PC-9 (cell line): ENCODE data around the gene WBP2NL. TPM values are rescaled to one million over a fixed set of nuclear protein-coding genes. Genes with fewer than 3 reads are reported as not detected.

ENCODE experiments used
- BruUV-seq: library from RNA; stranded (reverse); fragments of 400-500 nt; replicated peaks from 2 replicates; lab custom pipeline; 2021; lab: Mats Ljungman, UMichigan
- CTCF ChIA-PET: fragments of 300-600 bp; sonication (Branson Sonifier 250); formaldehyde crosslinking; loops from one replicate; lab custom pipeline; 2022; ENCODE audit warnings: antibody characterized with exemption; lab: Charles Lee
- POLR2A ChIA-PET: fragments of 300-600 bp; sonication (Branson Sonifier 250); formaldehyde crosslinking; loops from one replicate; lab custom pipeline; 2022; ENCODE audit warnings: antibody characterized with exemption; ENCODE audit not compliant: unreplicated experiment; lab: Charles Lee
- DNase-seq, 2 experiments: peaks; one replicate each; pipeline versions ENCODE4 v3.0.0 to v3.0.0-alpha.2; 2015 to 2022; ENCODE audit warnings: mixed read lengths in 1 of 2
- H2AFZ ChIP-seq: fragments of 200-600 bp; sonication (generic); 2 replicates; pipeline ENCODE4 v1.8.1; 2017; ENCODE audit warnings: antibody characterized with exemption
- H3F3A ChIP-seq: fragments of 200-600 bp; sonication (generic); 2 replicates; pipeline ENCODE4 v1.8.1; 2017; ENCODE audit warnings: antibody characterized with exemption, mild to moderate bottlenecking, low read depth; ENCODE audit not compliant: insufficient read depth
- H3K27ac ChIP-seq: fragments of 200-600 bp; sonication (generic); 2 replicates; pipeline ENCODE4 v1.6.1; 2016; ENCODE audit warnings: mixed run types
- H3K27me3 ChIP-seq: fragments of 200-600 bp; sonication (generic); 2 replicates; pipeline ENCODE4 v1.6.1; 2016; ENCODE audit warnings: low read depth, mixed run types; ENCODE audit not compliant: insufficient read depth
- H3K36me3 ChIP-seq: fragments of 200-600 bp; sonication (generic); 2 replicates; pipeline ENCODE4 v1.6.1; 2016; ENCODE audit warnings: low read depth, mixed run types
- H3K4me1 ChIP-seq: fragments of 200-600 bp; sonication (generic); replicated peaks from 2 replicates; pipeline ENCODE4 v1.6.1; 2016; ENCODE audit warnings: mixed run types; ENCODE audit not compliant: insufficient read depth
- H3K4me2 ChIP-seq: fragments of 200-600 bp; sonication (generic); 2 replicates; pipeline ENCODE4 v1.6.1; 2017; ENCODE audit warnings: mixed run types
- H3K4me3 ChIP-seq: fragments of 200-600 bp; sonication (generic); 2 replicates; pipeline ENCODE4 v1.6.1; 2016; ENCODE audit warnings: mixed run types
- H3K79me2 ChIP-seq: fragments of 200-600 bp; sonication (generic); 2 replicates; pipeline ENCODE4 v1.6.1; 2017; ENCODE audit warnings: low read depth, mixed run types
- H3K9me2 ChIP-seq: fragments of 200-600 bp; sonication (generic); 2 replicates; pipeline ENCODE4 v1.8.1; 2017; ENCODE audit warnings: mild to moderate bottlenecking; ENCODE audit not compliant: insufficient read depth
- H3K9me3 ChIP-seq: fragments of 200-600 bp; sonication (generic); 2 replicates; pipeline ENCODE4 v1.8.1; 2016; ENCODE audit warnings: low read depth; ENCODE audit not compliant: insufficient read depth
- H4K20me1 ChIP-seq: fragments of 200-600 bp; sonication (generic); 2 replicates; pipeline ENCODE4 v1.8.1; 2017; ENCODE audit not compliant: insufficient read depth
- EZH2 ChIP-seq: fragments of 200-600 bp; sonication (generic); IDR thresholded peaks from 2 replicates; pipeline ENCODE4 v1.8.0; 2017; ENCODE audit warnings: antibody characterized with exemption, low read depth
- intact Hi-C: fragments of 100-400 bp; cut with micrococcal nuclease; formaldehyde crosslinking; loops from one replicate; pipeline ENCODE4 v1.10.0; 2022; ENCODE audit not compliant: unreplicated experiment
- total RNA-seq: library from RNA; stranded (reverse); gene quantifications from 2 replicates; pipeline ENCODE4 v1.2.3, GENCODE V29; 2021
- TF ChIP-seq, protein P1 (sequence below): fragments of 200-600 bp; sonication (generic); conservative IDR thresholded peaks from 2 replicates; pipeline ENCODE4 v1.6.1; 2017; ENCODE audit warnings: mixed run types, antibody characterized with exemption, mild to moderate bottlenecking, moderate library complexity

The WBP2NL gene
- total RNA-seq, 1 experiment from 2014 or later = 7.1 TPM

DNA sequence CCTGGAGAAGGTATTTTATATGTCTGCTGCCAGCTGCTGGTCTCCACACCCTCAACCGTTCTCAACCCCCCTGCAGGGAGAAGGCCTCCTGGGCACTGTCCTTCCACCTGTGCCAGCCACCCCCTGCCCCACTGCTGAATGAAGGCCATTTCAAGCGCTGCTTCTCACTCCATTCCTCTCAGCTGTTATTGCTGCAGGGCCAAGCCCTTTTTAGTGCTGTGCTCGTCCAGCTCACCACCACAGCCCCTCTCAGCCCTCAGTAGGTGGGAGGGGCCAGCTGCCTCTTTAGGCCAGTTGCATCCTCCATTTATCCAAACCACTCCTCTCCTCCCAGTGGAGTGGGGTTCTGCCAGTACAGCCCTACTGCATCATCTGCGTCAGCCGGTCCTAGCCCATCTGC lies 1.8 kb upstream of the WBP2NL start:
- H3F3A ChIP-seq = peaks cover 9% of the 10 kb centered on the region; the same call in 1 of the 2 replicates
- no peak for DNase-seq
- H4K20me1 ChIP-seq = no peaks in the 10 kb centered on the region
- H3K9me2 ChIP-seq = no peaks in the 10 kb centered on the region
- no peaks in the 10 kb centered on the region; the same call in 1 of the 2 replicates for H3K9me3 ChIP-seq
- peaks cover 16% of the 10 kb centered on the region for H3K4me1 ChIP-seq
- TF ChIP-seq, protein P1, sequence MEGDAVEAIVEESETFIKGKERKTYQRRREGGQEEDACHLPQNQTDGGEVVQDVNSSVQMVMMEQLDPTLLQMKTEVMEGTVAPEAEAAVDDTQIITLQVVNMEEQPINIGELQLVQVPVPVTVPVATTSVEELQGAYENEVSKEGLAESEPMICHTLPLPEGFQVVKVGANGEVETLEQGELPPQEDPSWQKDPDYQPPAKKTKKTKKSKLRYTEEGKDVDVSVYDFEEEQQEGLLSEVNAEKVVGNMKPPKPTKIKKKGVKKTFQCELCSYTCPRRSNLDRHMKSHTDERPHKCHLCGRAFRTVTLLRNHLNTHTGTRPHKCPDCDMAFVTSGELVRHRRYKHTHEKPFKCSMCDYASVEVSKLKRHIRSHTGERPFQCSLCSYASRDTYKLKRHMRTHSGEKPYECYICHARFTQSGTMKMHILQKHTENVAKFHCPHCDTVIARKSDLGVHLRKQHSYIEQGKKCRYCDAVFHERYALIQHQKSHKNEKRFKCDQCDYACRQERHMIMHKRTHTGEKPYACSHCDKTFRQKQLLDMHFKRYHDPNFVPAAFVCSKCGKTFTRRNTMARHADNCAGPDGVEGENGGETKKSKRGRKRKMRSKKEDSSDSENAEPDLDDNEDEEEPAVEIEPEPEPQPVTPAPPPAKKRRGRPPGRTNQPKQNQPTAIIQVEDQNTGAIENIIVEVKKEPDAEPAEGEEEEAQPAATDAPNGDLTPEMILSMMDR = no peak
- TF ChIP-seq EZH2 = no peak
- H3K4me2 ChIP-seq = no peak overlapping the region
- intact Hi-C loops = no loop called here
- no peak overlapping the region for H3K27ac ChIP-seq
- ChIA-PET CTCF (no interaction called here), POLR2A (no interaction called here)
- peaks cover 6% of the 10 kb centered on the region; the same call in 1 of the 2 replicates for H3K79me2 ChIP-seq
- H3K36me3 ChIP-seq = no peaks in the 10 kb centered on the region
- no peak overlapping the region for H3K4me3 ChIP-seq
- no TSS peak for BruUV-seq
- peaks cover 3% of the 10 kb centered on the region; the same call in 1 of the 2 replicates for H3K27me3 ChIP-seq
- no peak overlapping the region for H2AFZ ChIP-seq

DNA sequence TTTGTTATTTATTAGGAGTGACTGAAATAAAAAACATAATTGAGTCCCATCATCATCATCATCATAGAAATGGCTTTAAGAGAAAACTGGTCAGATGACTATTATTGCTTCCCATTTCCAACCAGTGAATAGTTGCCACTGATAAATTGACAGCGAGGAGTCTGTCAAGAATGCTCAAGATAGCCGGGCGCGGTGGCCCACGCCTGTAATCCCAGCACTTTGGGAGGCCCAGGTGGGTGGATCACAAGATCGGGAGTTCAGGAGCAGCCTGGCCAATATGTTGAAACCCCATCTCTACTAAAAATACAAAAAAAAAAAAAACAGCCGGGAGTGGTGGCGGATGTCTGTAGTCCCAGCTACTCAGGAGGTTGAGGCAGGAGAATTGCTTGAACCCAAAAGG lies 1.9 kb downstream of the WBP2NL start:
- Histone ChIP-seq H3K4me1 (peaks cover 16% of the 10 kb centered on the region), H3K79me2 (peaks cover 6% of the 10 kb centered on the region; the same call in 1 of the 2 replicates), H4K20me1 (no peaks in the 10 kb centered on the region), H3K4me3 (no peak overlapping the region), H3K27me3 (peaks cover 2% of the 10 kb centered on the region; the same call in 1 of the 2 replicates), H3K4me2 (no peak overlapping the region), H3F3A (peaks cover 6% of the 10 kb centered on the region; the same call in 1 of the 2 replicates), H3K27ac (no peak overlapping the region), H3K9me2 (no peaks in the 10 kb centered on the region), H2AFZ (no peak overlapping the region), H3K36me3 (no peaks in the 10 kb centered on the region), H3K9me3 (no peaks in the 10 kb centered on the region; the same call in 1 of the 2 replicates)
- intact Hi-C loops = no loop called here
- ChIA-PET CTCF (no interaction called here), POLR2A (no interaction called here)
- no peak for TF ChIP-seq EZH2
- TF ChIP-seq, protein P1 = no peak
- BruUV-seq = no TSS peak
- DNase-seq = no peak

DNA sequence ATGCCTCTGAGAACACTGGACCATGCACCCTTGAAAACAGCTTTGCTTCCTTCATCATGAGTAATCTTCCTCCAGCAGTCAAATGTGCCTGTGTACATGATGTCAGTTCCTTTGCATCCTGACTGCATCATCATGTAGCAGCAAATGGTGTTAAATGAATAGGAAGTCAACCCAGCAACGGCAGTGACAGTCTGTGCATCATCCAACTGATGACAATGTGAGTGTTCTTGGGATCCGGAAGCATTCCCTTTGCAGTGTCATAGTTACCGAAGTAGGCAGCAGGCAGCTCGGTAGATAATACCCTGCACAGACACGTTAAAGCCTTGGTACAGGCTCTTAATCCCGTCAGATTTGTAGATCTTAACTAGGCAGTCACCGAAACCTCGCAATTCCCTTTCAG lies 2.5 kb downstream of the WBP2NL start:
- ChIA-PET POLR2A (no interaction called here), CTCF (no interaction called here)
- no peak for DNase-seq
- H3K9me2 ChIP-seq = no peaks in the 10 kb centered on the region
- H3K79me2 ChIP-seq = peaks cover 6% of the 10 kb centered on the region; the same call in 1 of the 2 replicates
- H3F3A ChIP-seq = peaks cover 6% of the 10 kb centered on the region; the same call in 1 of the 2 replicates
- H3K27me3 ChIP-seq = no peaks in the 10 kb centered on the region
- H3K4me3 ChIP-seq = no peak overlapping the region
- TF ChIP-seq, protein P1 = no peak
- TF ChIP-seq EZH2 = no peak
- H3K9me3 ChIP-seq = no peaks in the 10 kb centered on the region; the same call in 1 of the 2 replicates
- no peaks in the 10 kb centered on the region for H4K20me1 ChIP-seq
- intact Hi-C loops = no loop called here
- no peak overlapping the region for H2AFZ ChIP-seq
- no TSS peak for BruUV-seq
- H3K36me3 ChIP-seq = no peaks in the 10 kb centered on the region
- H3K4me1 ChIP-seq = peaks cover 16% of the 10 kb centered on the region
- no peak overlapping the region for H3K4me2 ChIP-seq
- H3K27ac ChIP-seq = no peak overlapping the region
